Medulla oblongata (tissue), 1 donor: ENCODE results near the gene CMBL.
A peak's percentile ranks its signal among the peaks of the same experiment; 100 is the strongest.
"Not testable (repeated sequence)": the region's sequence is repeated elsewhere in the genome, so short reads cannot be mapped to it uniquely, and the experiment has no call there.

Experiments
- DNase-seq: peaks from one replicate; pipeline ENCODE4 v3.0.0-alpha.2; 2015; ENCODE audit errors: extremely low spot score

Gene CMBL

DNA sequence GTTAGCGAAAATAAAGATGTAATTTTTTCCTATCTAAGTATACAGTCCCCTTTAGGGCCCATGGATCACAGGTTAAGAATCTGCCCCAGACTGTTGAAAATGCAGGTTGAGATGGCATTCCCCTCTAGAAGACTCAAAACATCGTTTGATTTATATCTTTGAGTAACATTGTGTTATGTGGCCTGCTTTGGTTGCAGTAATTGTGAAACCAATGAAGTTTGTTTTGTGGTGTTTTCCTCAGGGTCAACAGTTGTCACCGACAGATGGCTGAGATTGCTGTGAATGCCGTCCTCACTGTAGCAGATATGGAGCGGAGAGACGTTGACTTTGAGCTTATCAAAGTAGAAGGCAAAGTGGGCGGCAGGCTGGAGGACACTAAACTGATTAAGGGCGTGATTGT is 49.8 kb downstream of the CMBL start:
- no peak for DNase-seq

DNA sequence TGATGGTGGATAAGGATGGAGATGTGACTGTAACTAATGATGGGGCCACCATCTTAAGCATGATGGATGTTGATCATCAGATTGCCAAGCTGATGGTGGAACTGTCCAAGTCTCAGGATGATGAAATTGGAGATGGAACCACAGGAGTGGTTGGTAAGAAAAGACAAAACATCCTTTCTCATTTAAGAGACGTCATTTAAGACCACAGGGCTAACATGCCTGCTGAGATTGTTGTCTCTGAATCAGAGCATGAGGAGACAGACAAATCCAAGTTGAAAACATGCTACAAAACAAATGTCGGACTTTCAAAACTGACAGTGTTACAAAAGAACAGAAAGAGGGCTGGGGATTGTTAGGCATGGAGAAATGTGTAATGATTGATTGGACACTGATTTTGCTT is 53.0 kb downstream of the CMBL start:
- no peak for DNase-seq

DNA sequence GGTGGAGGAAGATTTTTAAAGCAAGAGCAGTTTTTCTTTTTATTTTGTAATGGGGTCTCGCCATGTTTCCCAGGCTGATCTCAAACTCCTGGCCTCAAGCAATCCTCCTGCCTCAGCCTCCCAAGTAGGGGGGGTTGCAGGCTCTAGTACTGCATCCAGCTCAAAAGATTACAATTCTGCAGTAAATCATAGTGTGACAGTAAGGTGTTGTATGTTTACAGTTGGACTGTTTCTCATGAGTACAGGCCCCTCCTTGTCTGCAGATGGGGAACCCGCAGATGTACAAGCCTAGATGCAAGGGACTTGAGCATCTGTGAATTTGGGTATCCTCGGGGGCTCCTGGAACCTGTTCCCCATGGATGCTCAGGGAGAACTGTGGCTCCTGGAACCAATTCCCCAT is 54.3 kb downstream of the CMBL start:
- DNase-seq, result no peak

DNA sequence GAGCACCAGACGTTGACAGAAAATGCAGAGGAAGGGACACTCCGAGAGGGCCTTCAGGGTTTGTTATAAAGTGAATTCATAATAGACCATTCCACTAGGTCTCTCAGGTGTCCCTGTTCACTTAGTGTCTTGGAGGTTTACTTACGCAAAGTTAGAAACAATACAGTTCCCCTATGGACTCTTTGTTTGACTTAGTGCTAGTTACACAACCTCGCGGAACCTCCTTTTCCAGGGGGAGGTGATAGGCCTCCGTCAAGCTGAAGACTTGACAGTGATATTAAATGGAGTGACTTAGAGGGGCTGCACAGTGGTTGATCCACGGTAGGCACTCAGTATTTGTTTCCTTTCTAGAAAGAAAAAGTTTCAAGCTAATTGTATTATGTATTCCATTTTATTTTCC is 56.3 kb downstream of the CMBL start:
- no peak for DNase-seq

DNA sequence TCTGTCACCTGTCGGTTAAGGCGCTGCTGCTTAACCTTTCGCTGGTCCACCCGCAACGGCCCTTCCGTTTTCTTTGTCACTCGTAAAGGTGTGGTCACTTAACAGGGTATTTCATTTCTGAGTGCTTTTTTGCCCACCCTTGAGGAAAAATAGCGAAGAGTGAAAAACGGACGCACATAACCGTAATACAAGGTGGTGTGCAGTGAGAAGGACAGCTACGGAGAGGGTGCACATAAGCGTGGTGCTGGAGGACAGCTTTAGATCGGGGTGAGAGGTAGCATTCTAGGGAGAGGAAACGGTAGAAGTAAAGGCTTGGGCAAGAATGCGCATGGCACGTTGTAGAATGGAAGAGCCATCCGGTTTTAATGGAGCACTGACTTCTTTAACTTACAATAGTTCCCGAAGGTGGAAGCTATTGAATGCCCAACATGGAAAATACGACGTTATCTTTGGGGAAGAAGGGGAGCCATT is 56.9 kb downstream of the CMBL start:
- no peak for DNase-seq

DNA sequence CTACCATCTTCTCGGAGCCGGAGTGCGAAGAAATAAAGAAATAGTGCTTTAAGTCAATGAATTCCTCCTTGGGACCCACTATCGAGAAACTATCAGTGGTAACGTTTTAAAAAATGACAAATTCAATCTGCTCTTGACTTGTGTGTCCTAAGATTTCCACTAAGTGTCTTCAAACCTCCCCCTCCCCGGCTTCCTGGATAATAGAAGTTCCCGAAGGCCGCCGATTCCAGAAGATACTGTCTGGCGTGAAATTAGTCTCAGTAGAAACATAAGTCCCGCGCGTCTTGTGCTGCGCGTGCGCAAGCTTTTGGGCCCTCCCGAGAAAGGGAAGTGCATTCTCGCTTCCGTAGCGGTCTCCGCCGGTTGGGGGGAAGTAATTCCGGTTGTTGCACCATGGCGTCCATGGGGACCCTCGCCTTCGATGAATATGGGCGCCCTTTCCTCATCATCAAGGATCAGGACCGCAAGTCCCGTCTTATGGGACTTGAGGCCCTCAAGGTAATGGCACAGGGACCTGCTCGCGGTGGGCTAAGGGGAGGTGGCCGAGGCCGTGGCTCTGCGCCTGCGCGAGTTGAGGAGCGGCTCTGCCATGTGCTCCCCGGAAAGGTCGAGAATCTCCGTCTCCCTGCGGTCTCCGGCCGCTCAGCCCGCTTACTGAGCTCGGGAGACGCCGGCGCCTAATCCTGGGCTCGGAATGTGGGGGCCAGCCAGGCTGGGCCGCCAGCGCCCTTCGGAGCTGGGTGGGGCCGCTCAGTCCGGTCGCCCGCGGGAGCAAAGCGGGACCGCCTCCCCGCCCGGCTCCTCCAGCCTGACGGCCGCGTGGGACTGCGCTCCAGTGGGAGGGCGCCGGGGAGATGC is 57.5 kb downstream of the CMBL start, which contains the start of gene CCT5:
Gene CCT5 (plus strand): TSS at position 333 of the 858 bp plus-strand sequence. CDS start 61 bp downstream, at position 394.
- DNase-seq, result peak; percentile 98

DNA sequence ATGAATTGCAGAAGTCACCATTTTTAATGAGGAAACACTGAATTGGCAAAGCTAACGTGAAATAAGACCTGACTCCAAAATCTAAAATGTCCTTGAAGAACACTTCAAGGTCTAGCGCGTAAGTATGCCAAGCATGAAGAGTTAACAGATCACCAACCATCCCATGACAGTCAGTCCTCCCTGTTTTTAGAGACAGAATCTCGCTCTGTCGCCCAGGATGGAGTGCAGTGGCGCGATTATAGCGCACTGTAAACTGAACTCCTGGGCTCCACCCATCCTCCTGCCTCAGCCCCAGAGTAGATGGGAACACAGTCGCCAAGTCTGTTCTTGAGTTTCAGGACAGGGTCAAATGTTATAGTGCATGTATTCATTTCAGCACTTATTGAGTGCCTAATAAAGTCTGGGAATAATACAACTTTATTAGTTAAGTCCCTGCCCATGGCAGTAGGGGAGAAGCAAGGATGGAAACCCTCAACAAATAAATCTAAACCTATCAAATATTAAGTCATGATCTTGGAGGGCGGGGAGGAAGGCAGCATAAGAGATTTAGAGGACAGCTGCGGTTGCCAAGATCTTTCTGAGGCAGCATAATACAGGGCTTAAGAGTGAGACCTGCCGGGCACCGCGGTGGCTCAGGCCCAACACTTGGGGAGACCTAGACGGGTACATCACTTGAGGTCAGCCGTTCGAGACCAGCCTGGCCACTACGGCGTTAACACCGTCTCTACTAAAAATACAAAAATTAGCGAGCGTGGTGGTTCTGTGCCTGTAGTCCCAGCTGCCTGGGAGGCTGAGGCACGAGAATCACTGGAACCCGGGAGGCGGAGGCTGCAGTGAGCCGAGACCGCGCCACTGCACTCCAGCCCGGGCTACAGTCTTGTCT is 59.1 kb downstream of the CMBL start:
- DNase-seq, result no peak

DNA sequence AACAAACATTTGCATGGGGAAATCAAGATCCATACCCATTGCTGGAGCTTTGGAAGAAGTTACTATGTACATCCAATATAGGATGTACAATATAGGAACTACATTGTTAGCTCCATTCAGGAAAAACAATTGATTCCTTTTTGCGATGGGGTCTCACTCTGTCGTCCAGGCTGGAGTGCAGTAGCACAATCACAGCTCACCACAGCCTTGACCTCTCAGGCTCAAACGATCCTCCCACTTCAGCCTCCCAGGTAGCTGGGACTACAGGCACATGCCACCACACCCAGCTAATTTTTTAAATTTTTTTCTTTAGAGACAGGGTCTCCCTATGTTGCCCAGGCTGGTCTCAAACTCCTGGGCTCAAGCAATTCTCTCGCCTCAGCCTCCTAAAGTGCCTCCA is 60.5 kb downstream of the CMBL start:
- DNase-seq, result not testable (repeated sequence)

DNA sequence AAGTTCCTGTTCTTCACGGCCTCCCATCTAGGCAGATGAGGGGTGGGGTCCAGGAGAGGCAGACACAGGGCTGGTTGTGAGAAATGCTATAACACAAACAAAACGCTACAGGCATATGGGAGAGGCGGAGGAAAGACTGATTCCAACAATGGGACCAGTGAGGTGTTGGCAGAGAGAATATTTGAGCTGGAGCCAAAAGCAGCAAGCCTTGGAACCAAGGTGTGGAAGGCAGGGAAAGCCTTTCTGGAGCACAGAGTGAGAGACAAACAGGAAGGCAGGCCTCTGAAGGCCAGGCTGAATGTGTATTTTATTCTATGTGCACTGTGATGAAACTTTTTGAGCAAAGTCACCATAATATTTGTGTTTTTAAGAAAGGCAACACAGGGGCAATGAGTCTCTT is 60.9 kb downstream of the CMBL start:
- DNase-seq, result no peak

DNA sequence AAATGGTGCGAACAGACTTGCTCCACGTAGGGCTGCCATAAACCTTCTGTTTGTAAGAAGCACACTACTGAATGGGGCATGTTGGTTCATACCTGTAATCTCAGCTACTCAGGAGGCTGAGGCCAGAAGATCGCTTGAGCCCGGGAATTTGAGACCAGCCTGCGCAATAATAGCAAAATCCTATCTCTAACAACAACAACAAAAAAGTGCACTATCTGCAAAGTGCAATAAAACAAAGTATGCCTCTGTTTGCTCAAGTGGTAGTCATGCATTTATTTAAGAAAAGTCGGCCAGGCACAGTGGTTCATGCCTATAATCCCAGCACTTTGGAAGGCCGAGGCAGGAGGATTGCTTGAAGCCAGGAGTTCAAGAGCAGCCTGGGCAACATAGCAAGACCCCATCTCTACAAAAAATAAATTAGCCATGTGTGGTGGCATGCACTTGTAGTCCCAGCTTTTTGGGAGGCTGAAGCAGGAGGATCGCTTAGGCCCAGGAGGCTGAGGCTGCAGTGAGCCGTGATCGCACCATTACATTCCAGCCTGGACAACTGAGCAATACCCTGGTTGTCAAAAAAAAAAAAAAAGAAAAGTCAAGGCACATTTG is 63.3 kb downstream of the CMBL start:
- no peak for DNase-seq

DNA sequence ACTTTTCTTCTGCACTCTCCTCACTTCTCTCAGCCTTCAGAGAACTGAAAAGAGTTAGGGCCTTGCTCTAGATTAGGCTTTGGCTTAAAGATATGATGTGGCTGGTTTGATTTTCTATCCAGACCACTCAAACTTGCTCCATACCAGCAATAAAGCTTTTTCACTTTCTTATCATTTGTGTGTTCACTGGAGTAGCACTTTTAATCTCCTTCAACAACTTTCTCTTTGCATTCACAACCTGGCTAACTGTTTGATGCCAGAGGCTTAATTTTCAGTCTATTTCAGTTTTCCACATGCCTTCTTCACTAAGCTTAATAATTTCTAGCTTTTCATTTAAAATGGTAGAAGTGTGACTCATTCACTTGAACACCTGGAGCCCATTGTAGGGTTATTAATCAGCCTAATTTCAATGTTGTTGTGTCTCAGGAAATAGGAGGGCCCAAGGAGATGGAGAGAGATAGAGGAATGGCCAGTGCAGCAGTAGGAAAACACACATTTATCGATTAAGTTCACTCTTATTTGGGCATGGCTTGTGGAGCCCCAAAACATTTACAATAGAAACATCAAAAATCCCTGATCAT is 64.0 kb downstream of the CMBL start:
- DNase-seq, result no peak

DNA sequence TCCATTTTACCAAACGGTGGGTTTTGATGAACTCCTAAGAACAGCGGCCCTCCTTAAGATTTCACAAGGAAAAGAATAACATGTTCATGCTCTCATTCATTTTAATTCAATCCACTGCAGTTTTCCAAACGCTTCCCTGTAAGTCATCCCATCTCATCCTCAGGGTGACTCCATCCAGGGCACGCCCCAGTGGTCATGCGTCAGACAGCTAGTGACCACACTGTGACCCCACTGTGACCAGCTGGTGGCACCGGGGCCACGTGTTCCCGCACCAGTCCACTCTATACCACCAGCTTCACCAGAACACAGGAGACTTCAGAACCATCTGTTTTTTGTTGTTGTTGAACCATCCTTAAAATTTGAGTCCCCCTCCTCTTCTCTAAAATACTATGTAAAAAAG is 72.4 kb downstream of the CMBL start:
- no peak for DNase-seq

DNA sequence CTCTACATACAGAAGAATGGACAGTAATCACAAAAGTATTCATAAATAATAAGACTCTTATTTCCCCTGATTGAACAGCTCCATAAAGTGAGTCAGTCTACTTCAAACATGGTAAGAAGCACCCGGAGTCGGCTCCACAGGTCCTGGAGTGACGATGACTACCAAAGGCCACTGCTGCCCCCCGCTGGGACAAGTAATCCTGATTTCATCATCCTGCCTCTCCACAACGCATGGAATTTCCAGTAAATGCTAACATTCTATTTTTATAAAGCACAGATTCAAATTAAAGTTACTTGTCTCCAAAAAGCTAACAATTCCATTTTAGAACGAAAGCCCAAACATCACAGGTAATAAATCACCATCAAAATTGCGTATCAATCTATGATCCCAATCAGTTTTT is 74.2 kb downstream of the CMBL start:
- peak; percentile 45 for DNase-seq

DNA sequence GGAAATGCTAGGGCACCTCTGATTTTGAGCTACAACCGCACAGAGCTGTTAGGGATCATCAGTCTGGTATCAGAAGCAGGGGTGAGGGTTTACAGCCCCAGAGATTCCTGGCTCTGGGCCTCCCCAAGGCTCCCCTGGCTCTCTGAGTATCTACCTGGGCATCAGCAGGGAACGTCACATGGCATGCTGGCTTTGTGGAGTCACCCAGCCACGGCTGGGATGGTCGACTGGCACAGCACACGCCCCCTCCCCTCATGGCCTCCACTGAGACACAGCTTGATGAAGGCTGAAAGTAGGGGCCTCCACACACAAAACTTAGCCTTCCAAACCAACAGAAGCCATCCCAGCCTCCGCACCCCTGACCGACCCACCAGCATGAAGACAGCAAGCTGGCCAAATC is 74.7 kb downstream of the CMBL start:
- no peak for DNase-seq

DNA sequence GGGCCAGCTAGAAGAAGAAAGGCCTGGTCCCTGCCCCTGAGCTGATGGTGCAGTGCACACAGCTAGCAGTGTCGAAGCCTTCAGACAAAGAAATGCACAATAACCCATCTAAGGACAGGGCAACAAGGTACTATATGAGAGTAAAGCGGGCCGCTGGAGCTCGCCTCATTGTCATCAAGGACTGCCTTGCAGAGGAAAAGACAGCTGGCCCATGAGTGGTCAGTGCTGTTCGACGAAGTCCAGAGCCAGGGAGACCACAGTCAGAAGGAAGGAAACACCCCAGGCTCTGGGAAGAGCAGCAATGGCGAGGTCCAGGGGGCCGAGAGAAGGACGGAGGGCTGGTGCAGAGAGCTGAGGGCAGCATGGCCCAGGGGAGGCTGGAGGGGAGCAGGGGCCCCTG is 75.3 kb downstream of the CMBL start:
- no peak for DNase-seq

DNA sequence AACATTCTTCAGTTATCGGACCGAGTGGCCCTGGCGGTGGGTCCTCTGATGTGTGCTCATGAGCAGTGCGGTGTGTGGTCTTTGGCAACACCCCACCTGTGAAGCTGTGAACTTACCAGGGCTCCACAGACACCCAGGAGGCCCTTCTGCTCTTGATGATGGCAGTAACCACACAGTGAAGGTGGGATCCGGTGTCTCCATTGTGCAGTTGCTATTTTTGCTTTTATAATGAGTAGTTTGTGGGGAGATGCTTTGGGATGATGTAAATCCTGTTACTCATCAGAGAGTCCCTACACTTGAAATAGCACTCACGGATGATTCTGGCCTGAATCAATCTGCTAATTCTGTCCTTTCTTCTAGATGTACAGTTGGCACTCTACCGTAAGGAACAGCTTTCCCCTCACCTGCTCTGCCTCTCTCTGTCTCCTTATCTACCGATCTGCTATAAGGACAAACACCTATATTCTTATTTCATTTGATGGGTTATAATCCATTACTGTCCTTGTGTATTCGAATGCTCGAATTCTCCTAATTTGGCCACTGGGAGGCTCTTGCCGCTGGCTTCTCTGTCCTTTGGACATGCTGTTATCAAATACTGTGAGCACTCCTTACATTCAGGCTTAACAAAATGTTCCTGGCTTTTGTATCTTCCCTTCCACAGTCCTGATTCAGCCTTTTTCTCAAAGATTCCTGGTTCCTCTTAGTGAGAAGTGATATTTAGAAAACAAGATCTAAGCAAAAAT is 78.2 kb downstream of the CMBL start:
- DNase-seq, result no peak

DNA sequence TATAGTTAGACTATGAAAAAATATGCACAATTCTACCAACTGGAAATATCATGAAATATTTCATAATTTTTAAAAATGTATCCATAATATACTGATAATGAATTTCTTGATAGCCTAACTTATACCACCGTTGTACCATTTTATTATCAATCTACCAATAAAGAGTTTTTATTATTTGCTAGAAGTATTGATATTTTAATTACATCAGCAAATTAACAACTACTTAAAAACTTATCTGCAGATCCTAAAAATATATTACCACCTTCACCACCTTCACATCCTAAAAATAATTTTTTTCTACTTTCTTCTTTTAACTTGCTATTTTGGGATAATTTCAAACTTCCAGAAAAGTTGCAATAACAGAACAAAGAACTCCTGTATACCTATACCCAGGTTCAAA is 79.4 kb downstream of the CMBL start:
- DNase-seq, result no peak
